Measurements from ENCODE around the gene SLC35G3.

SLC35G3 gene

GRCh38 chr17:35149941-35150340 is 44.3 kb downstream of the SLC35G3 start:
- Histone ChIP-seq H3K4me1 (ENCODE audit: low read length) (no peaks in the 10 kb centered on the region), H2AFZ (ENCODE audit: low read depth, low read length) (no peak overlapping the region), H3K9ac (ENCODE audit: low read length) (no peak overlapping the region), H3K27ac (ENCODE audit: low read length) (no peak overlapping the region), H3K9me3 (ENCODE audit: insufficient read depth, low read length) (no peaks in the 10 kb centered on the region), H3K27me3 (ENCODE audit: low read depth, low read length) (no peaks in the 10 kb centered on the region; the same call in 1 of the 2 replicates), H4K20me1 (ENCODE audit: insufficient read depth, low read length) (no peaks in the 10 kb centered on the region), H3K4me3 (ENCODE audit: low read length) (no peak overlapping the region), H3K36me3 (replicated peaks; ENCODE audit: low read depth, low read length) (no peaks in the 10 kb centered on the region), H3K79me2 (ENCODE audit: low read length) (no peaks in the 10 kb centered on the region), H3K4me2 (ENCODE audit: low read length) (no peak overlapping the region)
- TF ChIP-seq EZH2phosphoT487 (IDR thresholded peaks at IDR 0.05; ENCODE audit: low read depth) (no peak), CTCF (IDR thresholded peaks at IDR 0.05; ENCODE audit: low read depth, low read length) (no peak)

GRCh38 chr17:35148144-35148543 is 46.0 kb downstream of the SLC35G3 start:
- no peak overlapping the region for H3K9ac ChIP-seq (ENCODE audit: low read length)

GRCh38 chr17:35147375-35147905 is 46.8 kb downstream of the SLC35G3 start, which contains the start of gene UNC45B:
UNC45B (plus strand) TSS chr17:35147817; CDS start chr17:35148264, 447 bp downstream.
- Histone ChIP-seq H3K9ac (ENCODE audit: low read length) (no peak within 1 kb of the TSS), H2AFZ (ENCODE audit: low read depth, low read length) (no peak within 1 kb of the TSS), H3K79me2 (ENCODE audit: low read length) (no peaks in the 10 kb centered on the region; the same call in 1 of the 2 replicates), H3K27ac (ENCODE audit: low read length) (no peak within 1 kb of the TSS), H3K36me3 (replicated peaks; ENCODE audit: low read depth, low read length) (no peaks in the 10 kb centered on the region), H3K4me3 (ENCODE audit: low read length) (no peak within 1 kb of the TSS), H3K4me1 (ENCODE audit: low read length) (peaks cover 2% of the 10 kb centered on the region; the same call in 1 of the 2 replicates), H4K20me1 (ENCODE audit: insufficient read depth, low read length) (no peaks in the 10 kb centered on the region), H3K27me3 (ENCODE audit: low read depth, low read length) (no peaks in the 10 kb centered on the region), H3K4me2 (ENCODE audit: low read length) (no peak within 1 kb of the TSS), H3K9me3 (ENCODE audit: insufficient read depth, low read length) (no peaks in the 10 kb centered on the region)
- TF ChIP-seq CTCF (IDR thresholded peaks at IDR 0.05; ENCODE audit: low read depth, low read length) (no peak), EZH2phosphoT487 (IDR thresholded peaks at IDR 0.05; ENCODE audit: low read depth) (no peak)

More at GRCh38 chr17:35148144-35148543, 46.0 kb downstream of the SLC35G3 start:
- Histone ChIP-seq H3K4me3 (ENCODE audit: low read length) (no peak overlapping the region), H3K36me3 (replicated peaks; ENCODE audit: low read depth, low read length) (no peaks in the 10 kb centered on the region), H3K4me2 (ENCODE audit: low read length) (no peak overlapping the region), H2AFZ (ENCODE audit: low read depth, low read length) (no peak overlapping the region), H3K27ac (ENCODE audit: low read length) (no peak overlapping the region), H3K27me3 (ENCODE audit: low read depth, low read length) (no peaks in the 10 kb centered on the region; the same call in 1 of the 2 replicates), H3K79me2 (ENCODE audit: low read length) (no peaks in the 10 kb centered on the region), H3K4me1 (ENCODE audit: low read length) (no peaks in the 10 kb centered on the region), H4K20me1 (ENCODE audit: insufficient read depth, low read length) (no peaks in the 10 kb centered on the region), H3K9me3 (ENCODE audit: insufficient read depth, low read length) (no peaks in the 10 kb centered on the region)
- no peak for TF ChIP-seq EZH2phosphoT487 (IDR thresholded peaks at IDR 0.05; ENCODE audit: low read depth)

- no peaks in the 10 kb centered on the region for H3K9me3 ChIP-seq (ENCODE audit: insufficient read depth, low read length)
- H3K36me3 ChIP-seq (replicated peaks; ENCODE audit: low read depth, low read length) = no peaks in the 10 kb centered on the region
- no peak overlapping the region for H3K4me3 ChIP-seq (ENCODE audit: low read length)
- no peak overlapping the region for H3K27ac ChIP-seq (ENCODE audit: low read length)
- no peaks in the 10 kb centered on the region for H3K27me3 ChIP-seq (ENCODE audit: low read depth, low read length)
- peaks cover 3% of the 10 kb centered on the region; the same call in 1 of the 2 replicates for H3K4me1 ChIP-seq (ENCODE audit: low read length)
- H3K79me2 ChIP-seq (ENCODE audit: low read length) = peaks cover 9% of the 10 kb centered on the region
- no peaks in the 10 kb centered on the region for H4K20me1 ChIP-seq (ENCODE audit: insufficient read depth, low read length)
- no peak overlapping the region for H2AFZ ChIP-seq (ENCODE audit: low read depth, low read length)
- TF ChIP-seq CTCF (IDR thresholded peaks at IDR 0.05; ENCODE audit: low read depth, low read length) = no peak
- TF ChIP-seq EZH2phosphoT487 (IDR thresholded peaks at IDR 0.05; ENCODE audit: low read depth) = no peak
- no peak overlapping the region for H3K9ac ChIP-seq (ENCODE audit: low read length)
- no peak overlapping the region for H3K4me2 ChIP-seq (ENCODE audit: low read length)
These were observed 47.9 kb downstream of the SLC35G3 start for GRCh38 chr17:35146214-35146833.
